OCI-LY7 (cell line): ENCODE measurements around the gene SOBP. TPM values are rescaled to one million over a fixed set of nuclear protein-coding genes. Genes with fewer than 3 reads are reported as not detected.

Source experiments
- BruUV-seq: library from RNA; stranded (reverse); fragments of 400-500 nt; replicated peaks from 2 replicates; lab custom pipeline; 2021; lab: Mats Ljungman, UMichigan
- CTCF ChIA-PET: fragments of 300-600 bp; sonication (Branson Sonifier 250); formaldehyde crosslinking; loops from one replicate; lab custom pipeline; 2022; ENCODE audit warnings: antibody characterized with exemption; ENCODE audit not compliant: unreplicated experiment; lab: Charles Lee
- POLR2A ChIA-PET: fragments of 300-600 bp; sonication (Branson Sonifier 250); formaldehyde crosslinking; loops from one replicate; lab custom pipeline; 2022; ENCODE audit warnings: antibody characterized with exemption; lab: Charles Lee
- DNase-seq: peaks from one replicate; pipeline ENCODE4 v3.0.0-alpha.2; 2015; ENCODE audit warnings: low spot score
- H2AFZ ChIP-seq: fragments of 200-600 bp; sonication (generic), shearing (Covaris generic); 2 replicates; pipeline ENCODE4 v1.6.1; 2014; ENCODE audit warnings: mild to moderate bottlenecking, antibody characterized with exemption, low read length, moderate library complexity
- H3K27ac ChIP-seq: fragments of 200-600 bp; sonication (generic); 2 replicates; pipeline ENCODE4 v1.5.1; 2014; ENCODE audit warnings: mixed run types, low read depth, mild to moderate bottlenecking, moderate library complexity, low read length, inconsistent platforms; ENCODE audit not compliant: poor library complexity, severe bottlenecking
- H3K36me3 ChIP-seq: fragments of 200-600 bp; sonication (generic); 2 replicates; pipeline ENCODE4 v1.6.1; 2014; ENCODE audit warnings: mild to moderate bottlenecking, antibody characterized with exemption, low read length, moderate library complexity, mixed read lengths; ENCODE audit not compliant: insufficient read depth
- H3K4me1 ChIP-seq: fragments of 200-600 bp; sonication (generic); 2 replicates; pipeline ENCODE4 v1.5.1; 2014; ENCODE audit warnings: mild to moderate bottlenecking, low read length; ENCODE audit not compliant: insufficient read depth, poor library complexity, severe bottlenecking
- H3K4me2 ChIP-seq: fragments of 200-600 bp; sonication (generic); 2 replicates; pipeline ENCODE4 v1.6.1; 2014; ENCODE audit warnings: mild to moderate bottlenecking, low read length
- H3K4me3 ChIP-seq: fragments of 200-600 bp; sonication (generic); 2 replicates; pipeline ENCODE4 v1.5.1; 2014; ENCODE audit warnings: mild to moderate bottlenecking, low read depth, low read length; ENCODE audit not compliant: poor library complexity, severe bottlenecking
- H3K79me2 ChIP-seq: fragments of 200-600 bp; sonication (generic); 2 replicates; pipeline ENCODE4 v1.6.1; 2016; ENCODE audit warnings: low read depth, mild to moderate bottlenecking, low read length, moderate library complexity, mixed read lengths; ENCODE audit not compliant: insufficient read depth
- H3K9me2 ChIP-seq: fragments of 200-600 bp; sonication (generic); 2 replicates; pipeline ENCODE4 v1.6.1; 2016; ENCODE audit warnings: mild to moderate bottlenecking, low read length, mixed read lengths; ENCODE audit not compliant: insufficient read depth
- H3K9me3 ChIP-seq: fragments of 200-600 bp; sonication (generic); 2 replicates; pipeline ENCODE4 v1.6.1; 2014; ENCODE audit warnings: mild to moderate bottlenecking, mixed run types, low read length, mixed read lengths
- H4K20me1 ChIP-seq: fragments of 200-600 bp; sonication (generic); 2 replicates; pipeline ENCODE4 v1.6.1; 2014; ENCODE audit warnings: mild to moderate bottlenecking, antibody characterized with exemption, low read length, moderate library complexity, mixed read lengths; ENCODE audit not compliant: insufficient read depth
- EZH2phosphoT487 ChIP-seq: fragments of 200-600 bp; sonication (generic); IDR thresholded peaks from 2 replicates; pipeline ENCODE4 v1.6.1; 2018; ENCODE audit warnings: low read depth, borderline replicate concordance, mild to moderate bottlenecking, mixed run types, antibody characterized with exemption, low read length, moderate library complexity, mixed read lengths
- intact Hi-C: fragments of 100-400 bp; cut with micrococcal nuclease; formaldehyde crosslinking; loops from one replicate; pipeline ENCODE4 v1.10.0; 2022; ENCODE audit not compliant: unreplicated experiment
- total RNA-seq, 2 experiments: library from RNA; depleted of rRNA in 1 of 2; stranded (reverse); fragments of >200 nt in 1 of 2; shearing (Covaris generic) in 1 of 2; gene quantifications; 2 replicates each; pipeline ENCODE4 v1.2.3, GENCODE V29; 2014 to 2022
- TF ChIP-seq, protein P1 (sequence below): fragments of 200-600 bp; sonication (generic); conservative IDR thresholded peaks from 2 replicates; pipeline ENCODE4 v1.5.1; 2014; ENCODE audit warnings: mild to moderate bottlenecking, antibody characterized with exemption, low read length, moderate library complexity, mixed read lengths

SOBP gene
- total RNA-seq, 2 experiments from 2014 or later, result 21.5 to 29.4 TPM

DNA sequence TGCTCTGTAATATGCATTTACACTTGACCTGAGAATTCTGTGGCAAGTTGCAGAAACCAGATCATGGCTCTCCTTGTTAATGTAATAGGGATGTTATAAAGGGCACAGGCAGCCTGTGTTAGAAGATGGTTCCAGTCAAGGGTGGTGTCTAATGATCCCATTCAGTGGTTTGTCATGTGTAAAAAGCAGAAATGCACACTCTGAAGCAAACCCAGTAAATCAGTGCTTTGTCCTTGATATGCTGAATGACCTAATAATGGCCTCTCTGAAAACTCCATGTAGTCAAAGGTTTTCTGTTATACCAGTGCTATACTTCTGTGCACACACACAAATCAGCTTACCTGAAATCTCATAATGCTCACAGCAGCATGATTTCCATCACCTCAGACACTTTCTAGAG lies 66.2 kb downstream of the SOBP start:
- BruUV-seq, result no TSS peak
- Histone ChIP-seq H3K9me2 (no peaks in the 10 kb centered on the region), H4K20me1 (no peaks in the 10 kb centered on the region), H3K36me3 (peaks cover 70% of the 10 kb centered on the region), H3K4me1 (peaks cover 23% of the 10 kb centered on the region), H3K4me3 (no peak overlapping the region), H3K9me3 (no peaks in the 10 kb centered on the region), H3K4me2 (no peak overlapping the region), H2AFZ (no peak overlapping the region), H3K79me2 (peaks cover 9% of the 10 kb centered on the region; the same call in 1 of the 2 replicates), H3K27ac (no peak overlapping the region)
- no peak for DNase-seq
- TF ChIP-seq, protein P1, sequence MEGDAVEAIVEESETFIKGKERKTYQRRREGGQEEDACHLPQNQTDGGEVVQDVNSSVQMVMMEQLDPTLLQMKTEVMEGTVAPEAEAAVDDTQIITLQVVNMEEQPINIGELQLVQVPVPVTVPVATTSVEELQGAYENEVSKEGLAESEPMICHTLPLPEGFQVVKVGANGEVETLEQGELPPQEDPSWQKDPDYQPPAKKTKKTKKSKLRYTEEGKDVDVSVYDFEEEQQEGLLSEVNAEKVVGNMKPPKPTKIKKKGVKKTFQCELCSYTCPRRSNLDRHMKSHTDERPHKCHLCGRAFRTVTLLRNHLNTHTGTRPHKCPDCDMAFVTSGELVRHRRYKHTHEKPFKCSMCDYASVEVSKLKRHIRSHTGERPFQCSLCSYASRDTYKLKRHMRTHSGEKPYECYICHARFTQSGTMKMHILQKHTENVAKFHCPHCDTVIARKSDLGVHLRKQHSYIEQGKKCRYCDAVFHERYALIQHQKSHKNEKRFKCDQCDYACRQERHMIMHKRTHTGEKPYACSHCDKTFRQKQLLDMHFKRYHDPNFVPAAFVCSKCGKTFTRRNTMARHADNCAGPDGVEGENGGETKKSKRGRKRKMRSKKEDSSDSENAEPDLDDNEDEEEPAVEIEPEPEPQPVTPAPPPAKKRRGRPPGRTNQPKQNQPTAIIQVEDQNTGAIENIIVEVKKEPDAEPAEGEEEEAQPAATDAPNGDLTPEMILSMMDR, result no peak
- no peak for TF ChIP-seq EZH2phosphoT487
- intact Hi-C loops, result no loop called here
- ChIA-PET CTCF (no interaction called here), POLR2A (no interaction called here)

DNA sequence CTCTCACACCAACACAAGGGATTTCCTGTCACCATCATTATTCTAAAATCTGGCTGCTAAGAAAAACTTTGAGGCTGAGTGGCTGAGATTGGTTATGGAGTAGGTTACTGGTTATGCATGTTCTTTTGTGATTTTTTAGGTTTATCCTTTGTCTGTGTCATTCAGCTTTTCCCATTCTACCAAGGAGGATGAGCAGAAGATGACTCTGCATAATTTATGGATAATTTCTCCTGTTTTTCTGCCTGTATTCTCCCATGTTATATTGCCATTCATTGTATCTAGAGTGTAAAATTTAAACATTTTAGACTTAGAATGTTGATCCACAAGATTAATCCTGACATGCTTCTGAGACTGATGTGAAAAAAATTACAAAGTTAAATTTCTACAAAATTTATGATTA lies 67.8 kb downstream of the SOBP start:
- peaks cover 15% of the 10 kb centered on the region for H3K4me1 ChIP-seq
- H3K79me2 ChIP-seq, result no peaks in the 10 kb centered on the region; the same call in 1 of the 2 replicates
- H3K36me3 ChIP-seq, result peaks cover 60% of the 10 kb centered on the region
- H3K27ac ChIP-seq, result no peak overlapping the region
- no peak overlapping the region for H3K4me2 ChIP-seq
- TF ChIP-seq EZH2phosphoT487, result no peak
- TF ChIP-seq, protein P1, result no peak
- no peaks in the 10 kb centered on the region for H3K9me2 ChIP-seq
- H3K4me3 ChIP-seq, result no peak overlapping the region
- no peak for DNase-seq
- ChIA-PET CTCF (no interaction called here), POLR2A (no interaction called here)
- no TSS peak for BruUV-seq
- no peaks in the 10 kb centered on the region for H4K20me1 ChIP-seq
- intact Hi-C loops, result no loop called here
- H2AFZ ChIP-seq, result no peak overlapping the region
- H3K9me3 ChIP-seq, result no peaks in the 10 kb centered on the region

DNA sequence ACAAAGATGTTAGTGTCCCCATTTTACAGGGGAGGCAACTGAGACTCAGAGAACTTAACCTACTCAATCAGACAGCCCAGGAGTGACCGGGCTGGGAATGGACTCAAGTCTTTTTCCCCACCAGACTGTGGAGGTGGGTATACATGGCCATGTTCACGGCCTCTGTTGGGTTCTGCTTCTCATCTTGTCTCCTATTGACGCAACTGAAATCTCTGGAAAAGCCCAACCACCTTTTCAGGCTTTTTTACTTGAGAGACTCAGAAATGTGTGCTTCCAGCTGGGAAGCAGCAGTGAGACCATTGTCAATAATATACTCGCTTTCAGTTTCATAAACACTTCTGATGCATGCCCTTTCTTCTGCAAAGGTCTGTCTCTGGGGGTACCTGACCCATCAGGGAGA lies 70.7 kb downstream of the SOBP start:
- H3K9me2 ChIP-seq, result no peaks in the 10 kb centered on the region
- BruUV-seq, result no TSS peak
- no peaks in the 10 kb centered on the region; the same call in 1 of the 2 replicates for H3K79me2 ChIP-seq
- H3K4me1 ChIP-seq, result peaks cover 15% of the 10 kb centered on the region
- intact Hi-C loops, result no loop called here
- H3K4me2 ChIP-seq, result no peak overlapping the region
- ChIA-PET POLR2A (interaction anchor here (1.1 kb wide), 1 partner anchor 97 kb away, joined by 4 read pairs; no protein-coding TSS in a partner anchor), CTCF (no interaction called here)
- no peak overlapping the region for H3K27ac ChIP-seq
- H3K36me3 ChIP-seq, result peaks cover 64% of the 10 kb centered on the region
- no peak overlapping the region for H3K4me3 ChIP-seq
- H2AFZ ChIP-seq, result no peak overlapping the region
- DNase-seq, result no peak
- no peaks in the 10 kb centered on the region for H3K9me3 ChIP-seq
- no peak for TF ChIP-seq EZH2phosphoT487
- TF ChIP-seq, protein P1, result no peak
- no peaks in the 10 kb centered on the region for H4K20me1 ChIP-seq
